ENCODE measurements around the gene DYNLT1.

The DYNLT1 gene

GRCh38 chr6:158591134-158591809 is 53.3 kb downstream of the DYNLT1 start:
- no peak for DNase-seq (ENCODE audit: low read depth)
- no peak overlapping the region for H3K4me3 ChIP-seq (replicated peaks; ENCODE audit: low read depth, low read length)
- no peak for TF ChIP-seq CTCF (IDR thresholded peaks at IDR 0.05; ENCODE audit: low read length, missing control alignments)

- H3K4me3 ChIP-seq (replicated peaks; ENCODE audit: low read depth, low read length), result no peak overlapping the region
- no peak for DNase-seq (ENCODE audit: low read depth)
- no peak for TF ChIP-seq CTCF (IDR thresholded peaks at IDR 0.05; ENCODE audit: low read length, missing control alignments)
Observed at GRCh38 chr6:158589366-158589765, 55.2 kb downstream of the DYNLT1 start.

DNA sequence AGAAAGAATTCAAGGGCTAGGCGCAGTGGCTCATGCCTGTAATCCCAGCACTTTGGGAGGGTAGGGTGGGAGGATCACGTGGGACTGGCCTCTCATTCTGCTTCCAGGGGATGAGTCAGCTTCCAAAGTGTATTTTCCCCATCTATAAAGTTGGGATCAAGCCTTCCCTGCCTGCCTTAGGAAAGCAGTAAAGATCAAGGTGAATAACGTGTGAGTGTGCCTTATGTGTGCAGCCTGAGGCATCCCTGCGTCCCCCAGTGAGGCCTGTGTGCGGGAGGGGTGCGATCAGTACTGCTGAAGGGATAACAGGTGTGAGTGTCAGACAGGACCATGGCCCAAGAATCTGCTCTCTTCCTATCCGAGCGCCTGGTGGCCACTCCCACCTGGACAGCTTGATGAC is 57.9 kb downstream of the DYNLT1 start:
- no peak overlapping the region for H3K4me3 ChIP-seq (replicated peaks; ENCODE audit: low read depth, low read length)
- no peak for TF ChIP-seq CTCF (IDR thresholded peaks at IDR 0.05; ENCODE audit: low read length, missing control alignments)
- DNase-seq (ENCODE audit: low read depth), result no peak

Data from fibroblast of pulmonary artery (primary cell).